SKM-1 treated with dmso at 0.1 percent for 144 hours (cell line): ENCODE data around the gene TMEM45A.
"Not testable (repeated sequence)": the region's sequence is repeated elsewhere in the genome, so short reads cannot be mapped to it uniquely, and the experiment has no call there.

Experiments used
- DNase-seq: peaks from one replicate; lab custom pipeline; 2025; ENCODE audit not compliant: unreplicated experiment; lab: John Stamatoyannopoulos, UW

The TMEM45A gene

DNA sequence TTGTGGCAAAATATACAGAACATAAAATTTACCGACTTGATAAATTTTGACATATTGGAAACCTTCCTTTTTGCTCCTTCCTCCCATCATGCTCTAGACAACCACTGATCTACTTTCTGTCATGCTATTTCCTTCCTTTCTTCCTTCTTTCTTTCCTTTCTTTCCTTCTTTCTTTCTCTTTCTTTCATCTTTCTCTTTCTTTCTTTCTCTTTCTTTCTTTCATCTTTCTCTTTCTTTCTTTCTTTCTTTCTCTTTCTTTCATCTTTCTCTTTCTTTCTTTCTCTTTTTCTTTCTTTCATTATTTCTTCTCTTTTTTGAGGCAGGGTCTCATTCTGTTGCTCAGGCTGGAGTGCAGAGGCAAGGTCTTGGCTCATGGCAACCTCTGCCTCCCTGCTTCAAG is 8.9 kb upstream of the TMEM45A start:
- DNase-seq = no peak

DNA sequence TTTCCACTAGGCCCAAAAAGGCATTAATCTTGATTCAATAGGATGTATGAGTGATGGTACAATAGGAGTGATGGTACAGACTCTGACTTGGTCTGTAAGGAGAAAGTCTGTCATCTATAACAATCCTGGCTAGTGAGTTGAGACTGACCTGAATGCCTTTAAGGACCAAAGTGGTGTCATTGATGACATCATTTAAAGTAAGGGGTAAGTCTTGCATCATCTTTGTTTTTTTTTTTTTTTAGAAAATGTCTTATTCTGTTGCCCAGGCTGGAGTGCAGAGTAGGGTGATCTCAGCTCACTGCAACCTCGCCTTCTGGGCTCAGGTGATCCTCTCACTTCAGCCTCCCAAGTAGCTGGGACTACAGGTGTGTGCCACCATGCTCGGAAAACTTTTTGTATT is 5.6 kb upstream of the TMEM45A start:
- DNase-seq = no peak

DNA sequence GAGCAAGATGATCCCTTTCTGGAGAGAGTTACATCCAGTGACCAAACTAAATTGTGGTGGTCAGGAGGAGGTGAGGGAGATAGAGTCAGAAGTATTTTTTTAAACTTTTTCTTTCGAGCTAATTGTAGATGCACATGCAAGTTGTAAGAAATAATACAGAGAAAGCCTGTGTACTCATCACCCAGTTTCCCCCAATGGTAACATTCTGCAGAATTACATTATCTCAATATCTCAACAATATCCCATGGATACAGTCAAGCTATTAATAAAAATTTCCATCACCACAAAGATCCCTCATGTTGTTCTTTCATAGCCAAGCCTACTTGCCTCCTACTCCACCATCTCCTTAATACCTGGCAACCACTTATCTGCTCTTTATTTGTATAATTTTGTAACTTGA is 3.3 kb upstream of the TMEM45A start:
- no peak for DNase-seq

DNA sequence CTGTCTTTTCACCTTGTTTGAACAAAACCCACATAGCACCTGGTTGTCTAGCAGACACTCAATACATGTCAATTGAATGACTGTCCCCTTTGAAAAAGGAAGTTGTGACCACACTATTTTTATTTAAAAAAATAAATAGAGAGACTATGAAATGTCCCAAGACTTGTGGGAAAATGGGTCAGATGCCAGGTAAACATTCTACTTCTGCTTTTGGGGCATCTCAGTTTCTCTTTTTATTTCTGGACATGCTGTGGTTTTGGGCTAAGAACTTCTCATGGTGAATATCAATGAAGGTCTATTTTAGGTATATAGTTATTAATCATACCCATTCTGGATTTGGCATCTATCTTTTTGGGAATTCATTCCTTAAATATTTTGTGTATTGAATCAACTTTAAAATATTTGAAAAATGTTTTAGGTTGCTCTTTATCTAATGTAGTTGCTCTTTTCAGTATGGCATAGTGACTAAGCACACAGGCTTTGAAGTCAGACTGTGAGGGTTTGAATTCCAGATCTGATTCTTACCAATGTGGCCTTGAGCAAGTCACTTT is 4.4 kb downstream of the TMEM45A start:
- DNase-seq = peak; percentile 25

DNA sequence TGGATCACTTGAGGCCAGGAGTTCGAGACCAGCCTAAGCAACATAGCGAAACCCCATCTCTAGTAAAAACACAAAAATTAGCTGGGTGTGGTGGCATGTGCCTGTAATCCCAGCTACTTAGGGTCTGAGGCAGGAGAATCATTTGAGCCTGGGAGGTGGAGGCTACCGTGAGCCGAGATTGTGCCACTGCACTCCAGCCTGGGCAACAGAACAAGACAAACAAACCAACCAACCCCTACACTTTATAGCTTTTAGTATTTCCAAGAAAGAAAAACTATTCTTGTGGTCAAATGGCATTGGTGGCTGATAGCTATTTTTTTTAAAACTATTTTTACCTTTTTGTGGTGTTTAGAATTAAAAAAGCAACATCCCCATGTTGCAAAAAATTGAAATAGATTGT is 7.2 kb downstream of the TMEM45A start:
- no peak for DNase-seq

DNA sequence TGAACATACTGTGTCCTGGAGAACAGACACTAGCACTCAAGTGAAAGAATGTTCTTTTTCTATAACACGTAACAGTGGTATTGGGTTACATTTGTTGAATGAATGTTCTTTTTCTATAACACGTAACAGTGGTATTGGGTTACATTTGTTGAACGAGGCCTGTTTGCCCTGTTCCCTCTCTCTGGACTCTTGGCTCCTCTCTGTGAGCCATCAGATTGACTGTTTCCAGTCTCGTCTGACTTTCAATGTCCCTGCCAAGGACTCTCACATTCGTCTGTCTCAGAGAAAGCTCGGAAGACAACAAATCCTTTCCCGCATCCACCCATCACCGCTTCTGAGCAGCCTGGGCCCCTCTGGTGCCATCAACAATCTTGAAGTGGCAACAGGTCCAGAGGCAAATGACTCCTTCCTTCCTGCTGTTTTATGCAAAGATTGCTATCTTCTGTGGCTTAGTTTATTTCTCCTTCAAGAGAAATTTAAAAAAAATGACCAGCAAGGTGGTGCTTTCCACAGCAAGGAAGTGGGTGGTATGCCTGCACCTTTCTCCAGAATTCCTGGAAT is 8.0 kb downstream of the TMEM45A start:
- DNase-seq = no peak

DNA sequence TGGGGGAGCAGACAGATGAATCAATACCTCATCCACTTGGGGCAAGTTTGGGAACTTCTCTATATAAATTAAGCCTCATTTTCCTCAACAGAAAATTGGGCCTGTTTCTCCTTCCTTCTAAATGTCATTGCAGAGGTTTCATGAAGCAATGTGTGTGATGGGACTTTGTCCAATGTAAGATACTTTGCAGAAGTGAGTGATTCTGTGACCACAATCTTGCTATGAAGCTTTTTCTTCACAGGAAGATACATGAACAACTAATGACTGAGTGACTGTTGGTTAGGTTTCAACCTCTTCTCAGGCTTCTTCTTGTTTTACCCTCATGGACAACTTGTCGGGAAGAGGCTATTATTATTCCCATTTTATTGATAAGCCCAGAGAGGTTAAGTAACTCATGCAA is 11.0 kb downstream of the TMEM45A start:
- peak; percentile 47 for DNase-seq

DNA sequence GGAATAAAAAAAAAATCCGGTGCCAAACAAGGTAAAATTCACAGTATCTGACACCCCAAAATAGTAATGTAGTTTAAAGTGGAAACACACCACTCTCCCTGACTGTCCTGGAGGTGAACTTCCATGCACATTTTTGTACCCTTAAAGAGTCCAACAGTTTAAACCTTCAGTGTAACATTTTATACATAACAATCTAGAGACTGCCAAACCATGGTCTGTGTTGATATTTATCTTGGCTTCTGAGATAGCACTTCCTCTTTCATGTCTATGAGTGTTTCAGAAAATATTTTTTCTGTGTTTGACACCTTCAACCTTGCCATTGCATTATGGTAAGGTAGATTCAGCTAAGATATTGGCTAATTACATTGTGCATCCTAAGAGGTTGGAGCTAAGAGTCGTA is 13.9 kb downstream of the TMEM45A start:
- DNase-seq = peak; percentile 3

DNA sequence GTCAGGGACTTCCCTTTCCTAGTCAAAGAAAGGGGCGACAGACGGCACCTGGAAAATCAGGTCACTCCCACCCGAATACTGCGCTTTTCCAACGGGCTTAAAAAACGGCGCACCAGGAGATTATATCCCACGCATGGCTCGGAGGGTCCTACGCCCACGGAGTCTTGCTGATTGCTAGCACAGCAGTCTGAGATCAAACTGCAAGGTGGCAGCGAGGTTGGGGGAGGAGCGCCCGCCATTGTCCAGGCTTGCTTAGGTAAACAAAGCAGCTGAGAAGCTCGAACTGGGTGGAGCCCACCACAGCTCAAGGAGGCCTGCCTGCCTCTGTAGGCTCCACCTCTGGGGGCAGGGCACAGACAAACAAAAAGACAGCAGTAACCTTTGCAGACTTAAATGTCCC is 17.4 kb downstream of the TMEM45A start:
- DNase-seq = not testable (repeated sequence)

DNA sequence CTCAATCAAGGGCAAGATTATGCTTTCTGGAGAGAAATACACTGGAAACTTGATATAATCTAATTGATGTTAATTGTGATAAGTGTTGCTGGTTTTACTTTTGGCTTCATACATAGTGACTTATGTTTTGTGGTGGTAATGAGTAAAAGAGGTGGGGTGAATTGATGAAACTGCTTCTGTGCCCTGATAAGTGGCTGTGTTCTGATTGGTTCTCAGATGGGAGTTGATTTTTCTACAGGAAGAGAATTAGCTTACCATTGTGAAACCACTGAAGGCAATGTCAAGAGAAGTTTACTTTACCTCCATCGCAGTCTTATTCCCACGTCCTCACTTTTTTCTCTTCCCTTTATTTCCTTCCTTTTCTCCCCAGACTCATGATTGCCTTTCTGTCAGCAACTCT is 23.8 kb downstream of the TMEM45A start:
- DNase-seq = peak; percentile 20

DNA sequence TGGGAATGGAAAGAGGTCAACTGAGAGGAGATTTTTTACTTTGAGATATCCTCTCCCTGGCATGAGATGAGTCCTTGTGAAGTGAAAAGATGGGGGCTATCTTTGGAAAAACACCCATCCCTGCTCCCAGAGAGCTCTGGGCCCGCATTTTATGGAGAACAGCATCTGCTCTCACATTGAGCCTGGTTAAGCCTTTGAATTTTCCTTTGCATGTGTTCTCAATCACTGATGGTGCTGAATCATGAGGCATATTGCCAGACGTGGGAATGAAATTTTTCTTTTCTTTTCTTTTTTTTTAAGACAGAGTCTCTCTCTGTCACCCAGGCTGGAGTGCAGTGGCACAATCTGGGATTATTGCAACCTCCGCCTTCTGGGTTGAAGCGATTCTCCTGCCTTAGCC is 24.4 kb downstream of the TMEM45A start:
- no peak for DNase-seq

DNA sequence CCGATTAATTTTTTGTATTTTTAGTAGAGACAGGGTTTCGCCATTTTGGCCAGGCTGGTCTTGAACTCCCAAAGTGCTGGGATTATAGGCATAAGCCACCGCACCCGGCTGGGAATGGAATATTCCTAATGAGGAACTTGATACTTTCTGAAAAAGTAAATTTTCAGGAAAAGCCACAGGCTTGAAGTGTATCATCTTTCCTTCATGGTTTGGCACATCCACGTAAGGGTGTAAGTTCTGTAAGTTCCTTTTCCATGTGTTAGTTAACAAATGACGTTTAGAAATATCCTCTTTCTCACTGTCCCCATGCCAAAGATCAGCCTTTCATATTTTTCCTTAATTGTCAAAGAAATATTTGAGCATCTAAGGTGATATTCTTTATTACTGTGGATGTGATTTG is 24.9 kb downstream of the TMEM45A start:
- no peak for DNase-seq

DNA sequence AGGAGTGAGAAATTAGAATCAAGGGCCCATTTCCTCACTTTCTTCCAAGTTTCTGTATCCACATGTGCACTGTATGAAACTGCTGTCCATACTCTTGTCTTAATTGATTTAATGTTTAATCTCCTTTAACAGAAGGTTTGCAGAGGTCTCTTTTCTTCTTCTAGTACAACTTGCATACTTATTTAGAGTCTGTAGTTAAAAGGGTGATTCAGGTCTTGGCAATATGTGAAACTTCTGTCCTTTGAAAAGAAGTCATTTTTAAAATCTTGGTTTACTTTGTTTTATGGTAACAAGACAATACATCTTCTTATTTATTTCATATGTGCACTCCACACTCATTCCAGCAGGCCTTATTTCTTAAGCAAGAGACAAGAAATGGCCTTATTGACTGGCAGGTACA is 25.8 kb downstream of the TMEM45A start:
- DNase-seq = no peak

DNA sequence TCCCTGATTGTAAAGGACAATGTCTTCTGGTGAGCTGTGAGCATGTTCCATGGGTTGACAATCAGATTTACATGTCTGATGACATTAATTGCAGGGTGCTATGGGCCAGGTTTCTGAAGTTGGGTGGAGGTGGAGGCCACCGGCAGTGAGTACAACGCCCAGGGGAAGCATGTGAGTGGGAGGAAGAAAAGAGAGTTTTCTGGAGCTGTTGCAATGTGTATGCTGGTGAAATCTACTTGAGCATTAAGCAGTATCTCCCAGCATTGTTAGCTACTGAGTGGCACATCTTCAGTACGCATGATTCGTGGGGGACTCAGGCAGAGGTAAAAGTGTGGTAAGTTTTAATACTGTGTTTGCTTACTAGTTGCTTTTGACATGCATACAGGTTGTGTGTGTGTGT is 26.6 kb downstream of the TMEM45A start:
- peak; percentile 44 for DNase-seq

DNA sequence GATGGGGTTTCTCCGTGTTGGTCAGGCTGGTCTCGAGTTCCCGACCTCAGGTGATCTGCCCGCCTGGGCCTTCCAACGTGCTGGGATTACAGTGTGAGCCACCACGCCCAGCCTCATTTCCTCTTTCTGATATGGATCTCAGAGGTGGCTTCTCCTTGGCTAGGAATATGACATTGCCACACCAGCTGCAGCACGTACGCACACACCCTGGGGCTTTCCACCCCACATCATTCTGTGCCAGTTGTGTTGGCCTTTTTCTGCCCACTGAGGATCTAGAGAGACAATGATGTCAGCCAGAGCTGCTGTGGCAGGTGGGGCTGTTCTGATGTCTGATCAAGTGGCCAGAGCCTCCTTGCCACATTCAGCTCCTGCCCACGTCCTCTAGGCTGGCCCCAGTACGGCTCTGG is 29.0 kb downstream of the TMEM45A start:
- DNase-seq = peak; percentile 66

DNA sequence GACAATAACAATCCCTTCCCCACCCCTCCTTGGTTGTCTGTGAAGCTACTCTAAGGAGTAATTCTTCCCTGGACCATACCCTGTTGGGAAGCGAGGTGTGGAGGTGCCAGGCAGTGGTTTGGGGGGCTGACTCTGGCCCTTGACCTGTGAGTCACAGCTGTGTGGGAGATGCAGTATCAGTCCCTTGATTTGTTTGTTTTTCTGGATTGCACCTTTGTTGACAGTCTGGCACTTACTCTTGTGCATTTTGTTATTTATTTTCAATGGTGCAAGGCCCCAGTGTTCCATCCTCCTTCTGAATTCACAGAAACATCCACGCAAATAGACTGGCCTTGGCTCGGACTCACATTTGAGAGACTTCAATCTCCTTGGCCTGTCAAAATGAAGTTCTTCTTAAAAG is 29.7 kb downstream of the TMEM45A start:
- DNase-seq = no peak

DNA sequence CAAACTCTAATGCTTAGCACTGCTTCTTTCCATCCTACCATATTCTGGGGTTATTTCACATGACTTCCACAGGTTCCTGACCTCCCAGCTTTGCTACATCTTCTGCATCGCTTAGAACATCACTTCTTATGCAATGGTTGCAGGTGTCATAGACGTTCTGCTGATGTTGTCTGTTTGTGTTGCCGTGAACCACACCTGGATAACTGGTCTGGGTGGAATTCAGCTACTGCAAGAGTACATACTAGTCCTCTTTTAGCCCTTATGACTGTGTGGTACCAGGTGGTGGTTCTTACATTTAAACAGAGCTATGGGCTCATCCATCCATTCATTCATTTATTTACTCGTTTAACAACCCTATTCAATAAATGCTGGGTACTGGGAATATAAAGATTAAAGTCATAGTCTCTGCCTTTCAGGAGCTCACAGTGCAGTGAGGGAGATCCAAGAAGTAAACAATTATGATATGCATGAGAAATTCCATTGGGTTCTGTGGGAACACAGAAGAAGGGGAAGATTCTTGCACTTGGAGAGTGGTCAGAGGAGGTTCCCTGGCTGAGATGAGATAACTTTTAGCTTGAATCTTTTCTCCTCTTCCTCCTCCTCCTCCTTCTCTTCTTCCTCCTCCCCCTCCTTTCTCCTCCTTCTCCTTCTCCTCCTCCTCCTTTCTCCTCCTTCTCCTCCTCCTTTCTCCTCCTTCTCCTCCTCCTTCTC is 30.8 kb downstream of the TMEM45A start:
- DNase-seq = no peak

DNA sequence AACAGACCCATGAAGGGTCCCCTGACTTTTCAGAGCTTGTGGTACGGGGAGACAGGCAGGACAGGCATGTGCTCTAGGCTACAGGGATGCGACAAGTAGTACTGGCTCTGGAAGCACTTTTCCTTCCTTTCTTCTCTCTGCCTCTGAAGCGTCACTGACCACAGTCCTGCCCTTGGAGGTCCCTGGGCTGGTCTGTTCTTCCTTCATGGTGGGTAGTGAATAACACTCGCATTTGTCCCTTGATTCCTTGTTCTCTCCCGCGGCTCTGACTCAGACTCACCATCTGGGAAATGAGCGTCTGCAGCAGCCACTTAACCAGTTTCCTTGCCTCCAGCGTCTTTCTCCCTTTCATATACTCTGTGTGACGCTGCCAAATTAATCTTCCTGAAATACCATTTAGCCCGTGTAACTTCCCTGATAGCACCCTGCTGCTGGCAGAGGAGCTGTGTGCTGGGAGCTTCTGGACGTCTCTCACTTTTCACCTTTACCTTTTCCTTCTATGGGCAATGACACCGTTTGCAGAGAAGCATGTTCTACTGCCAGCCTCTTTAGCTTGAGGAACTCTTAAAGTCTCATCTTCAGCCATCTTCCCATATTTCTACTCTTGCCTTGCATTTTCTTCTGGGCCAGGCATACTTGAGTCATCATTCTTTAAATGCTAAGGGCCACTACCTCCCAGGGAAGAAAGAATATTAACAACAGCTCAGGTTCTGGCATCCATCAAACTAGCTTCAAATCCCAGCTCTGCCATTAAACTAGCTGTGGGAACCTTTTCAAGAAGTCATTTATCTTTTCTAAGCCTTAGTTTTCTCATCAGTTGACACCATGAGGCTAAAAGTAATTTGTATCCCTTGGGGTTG is 33.6 kb downstream of the TMEM45A start:
- DNase-seq = no peak

DNA sequence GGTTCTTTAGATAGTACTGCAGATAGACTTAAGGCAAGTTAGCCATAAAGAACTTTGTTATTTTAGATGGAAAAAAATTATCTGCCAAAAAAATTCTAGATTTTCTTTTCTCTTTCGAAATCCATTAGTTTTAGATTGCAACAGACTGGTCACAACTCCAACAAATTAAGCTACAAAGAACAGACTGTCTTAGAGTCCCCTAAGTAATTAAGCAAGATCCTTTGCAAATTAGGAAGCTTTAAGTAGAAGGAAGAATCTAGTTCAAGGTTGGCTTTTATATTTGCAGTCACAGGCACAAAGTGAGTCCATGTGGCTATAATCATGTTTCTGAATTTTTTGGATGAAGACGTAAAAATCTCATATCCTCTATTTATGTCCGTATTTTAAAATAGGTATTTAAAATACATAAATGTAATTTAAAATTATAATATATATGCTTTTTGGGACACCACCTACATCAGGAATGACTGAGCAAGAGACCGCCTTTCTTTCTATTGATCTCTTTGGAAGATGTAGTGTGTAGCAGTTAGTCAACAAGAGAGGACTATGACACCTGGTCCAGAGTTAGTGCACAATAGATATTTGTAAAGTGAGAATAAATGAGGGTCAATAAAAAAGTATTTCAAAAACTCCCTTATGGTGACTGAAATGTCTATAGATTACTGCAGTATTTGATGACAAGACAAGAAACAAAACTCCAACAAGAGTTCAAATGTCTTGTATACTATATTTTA is 34.4 kb downstream of the TMEM45A start:
- peak; percentile 25 for DNase-seq

DNA sequence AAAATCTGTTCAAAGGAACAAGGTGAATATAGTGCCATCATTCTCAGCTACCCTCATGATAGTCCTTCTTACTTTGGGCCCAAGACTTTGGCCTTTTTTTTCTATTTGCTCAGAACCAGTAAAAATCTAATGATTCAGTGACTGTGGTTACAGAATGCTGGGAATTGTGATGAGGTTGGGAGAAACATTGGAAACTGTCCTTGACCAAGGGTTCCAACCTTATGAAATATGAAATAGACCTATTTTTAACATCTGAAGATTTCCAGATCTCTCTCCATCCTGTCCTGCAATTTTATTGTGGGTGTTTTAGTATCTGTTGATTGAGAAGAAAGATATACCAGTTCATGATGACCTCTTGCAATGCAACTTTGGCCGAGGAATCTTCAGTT is 34.9 kb downstream of the TMEM45A start:
- DNase-seq = no peak

DNA sequence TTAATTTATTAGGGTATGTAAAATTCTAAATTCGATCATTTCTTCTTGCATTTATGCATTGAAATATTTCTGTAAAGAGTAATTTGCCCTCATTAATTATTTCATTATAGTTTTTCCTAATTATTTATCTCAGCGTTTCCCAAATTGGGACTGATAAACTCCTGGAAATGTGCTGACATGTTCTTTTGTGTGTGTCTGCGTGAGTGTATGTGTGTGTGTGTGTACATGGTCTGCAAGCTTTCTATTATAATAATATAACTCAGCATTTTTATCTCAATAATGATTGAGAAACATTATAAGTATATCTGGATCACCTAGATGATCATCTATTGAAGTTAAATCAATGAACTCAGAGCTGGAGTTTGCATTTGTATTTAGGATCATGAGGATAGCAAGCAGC is 38.7 kb downstream of the TMEM45A start:
- DNase-seq = no peak
